Measurements from ENCODE around the gene CDKN1A. TPM values are rescaled to one million over a fixed set of nuclear protein-coding genes. Genes with fewer than 3 reads are reported as not detected.

The CDKN1A gene
- total RNA-seq, 1 donor from 2014 or later = 76.3 TPM

- DNase-seq (ENCODE audit: extremely low spot score, unreplicated experiment) = no peak
- H3K4me3 Mint-ChIP-seq = no peak overlapping the region
- peak overlapping the region; percentile 9 for H3K27ac Mint-ChIP-seq
- H3K4me1 Mint-ChIP-seq (ENCODE audit: unreplicated experiment) = peaks cover 15% of the 10 kb centered on the region
- no peak for TF ChIP-seq CTCF (conservative IDR thresholded peaks at IDR 0.05)
- no peaks in the 10 kb centered on the region for H3K27me3 Mint-ChIP-seq
- H3K36me3 Mint-ChIP-seq = no peaks in the 10 kb centered on the region
- no peaks in the 10 kb centered on the region for H3K9me3 Mint-ChIP-seq
Observed at GRCh38 chr6:36634317-36635108, 44.0 kb upstream of the CDKN1A start.

GRCh38 chr6:36636283-36636682 is 42.2 kb upstream of the CDKN1A start:
- Mint-ChIP-seq H3K36me3 (no peaks in the 10 kb centered on the region), H3K4me1 (ENCODE audit: unreplicated experiment) (peaks cover 15% of the 10 kb centered on the region), H3K27ac (no peak overlapping the region), H3K4me3 (no peak overlapping the region), H3K9me3 (no peaks in the 10 kb centered on the region), H3K27me3 (no peaks in the 10 kb centered on the region)
- no peak for DNase-seq (ENCODE audit: extremely low spot score, unreplicated experiment)
- TF ChIP-seq CTCF (conservative IDR thresholded peaks at IDR 0.05) = no peak

GRCh38 chr6:36636687-36637418 is 41.7 kb upstream of the CDKN1A start:
- DNase-seq (ENCODE audit: extremely low spot score, unreplicated experiment) = no peak
- H3K4me1 Mint-ChIP-seq (ENCODE audit: unreplicated experiment) = peaks cover 15% of the 10 kb centered on the region
- no peak overlapping the region for H3K27ac Mint-ChIP-seq
- no peaks in the 10 kb centered on the region for H3K27me3 Mint-ChIP-seq
- no peaks in the 10 kb centered on the region for H3K36me3 Mint-ChIP-seq
- H3K4me3 Mint-ChIP-seq = no peak overlapping the region
- TF ChIP-seq CTCF (conservative IDR thresholded peaks at IDR 0.05) = no peak
- H3K9me3 Mint-ChIP-seq = no peaks in the 10 kb centered on the region

GRCh38 chr6:36638579-36638978 is 39.9 kb upstream of the CDKN1A start:
- Mint-ChIP-seq H3K27me3 (no peaks in the 10 kb centered on the region), H3K36me3 (no peaks in the 10 kb centered on the region), H3K4me3 (no peak overlapping the region), H3K9me3 (no peaks in the 10 kb centered on the region), H3K4me1 (ENCODE audit: unreplicated experiment) (peaks cover 15% of the 10 kb centered on the region), H3K27ac (no peak overlapping the region)
- no peak for DNase-seq (ENCODE audit: extremely low spot score, unreplicated experiment)
- TF ChIP-seq CTCF (conservative IDR thresholded peaks at IDR 0.05) = no peak

GRCh38 chr6:36639171-36639808 is 39.2 kb upstream of the CDKN1A start:
- TF ChIP-seq CTCF (conservative IDR thresholded peaks at IDR 0.05) = no peak
- H3K4me3 Mint-ChIP-seq = no peak overlapping the region
- peaks cover 8% of the 10 kb centered on the region for H3K4me1 Mint-ChIP-seq (ENCODE audit: unreplicated experiment)
- H3K27me3 Mint-ChIP-seq = no peaks in the 10 kb centered on the region
- no peaks in the 10 kb centered on the region for H3K9me3 Mint-ChIP-seq
- DNase-seq (ENCODE audit: extremely low spot score, unreplicated experiment) = no peak
- no peak overlapping the region for H3K27ac Mint-ChIP-seq
- H3K36me3 Mint-ChIP-seq = no peaks in the 10 kb centered on the region

Measured in type B pancreatic cell (in vitro differentiated cells).